NB4 (cell line): ENCODE data around the gene NT5C1A.

Source experiments
- CTCF ChIP-seq: IDR thresholded peaks from one replicate; pipeline ENCODE4 v1.5.1; 2012; ENCODE audit warnings: low read depth, low read length
- MAX ChIP-seq: IDR thresholded peaks from 2 replicates; pipeline ENCODE4 v1.6.1; 2011; ENCODE audit warnings: low read depth, low read length
- MYC ChIP-seq: IDR thresholded peaks from 2 replicates; pipeline ENCODE4 v1.6.1; 2011; ENCODE audit warnings: low read depth, low read length
- POLR2A ChIP-seq: IDR thresholded peaks from 2 replicates; pipeline ENCODE4 v1.6.1; 2011; ENCODE audit warnings: mild to moderate bottlenecking; ENCODE audit not compliant: insufficient read length; ENCODE audit errors: extremely low read depth

GRCh38 chr1:39625462-39626273 lies 46.2 kb downstream of the NT5C1A start:
- TF ChIP-seq POLR2A = no peak
- no peak for TF ChIP-seq CTCF
- peak; percentile 76 for TF ChIP-seq MAX
- TF ChIP-seq MYC = peak; percentile 70; the same call in 1 of the 2 replicates
